Putamen (tissue), 1 donor: Measurements from ENCODE around the gene MKNK1.

ENCODE experiments used
- DNase-seq: peaks from one replicate; pipeline ENCODE4 v3.0.0-alpha.2; 2016; ENCODE audit warnings: low spot score

MKNK1 gene

GRCh38 chr1:46595127-46595526, 8.9 kb downstream of the MKNK1 start:
- no peak for DNase-seq

- no peak for DNase-seq
Observed at GRCh38 chr1:46594063-46594462, 10.0 kb downstream of the MKNK1 start.

GRCh38 chr1:46592823-46593222, 11.2 kb downstream of the MKNK1 start:
- no peak for DNase-seq

- DNase-seq, result no peak
Observed at GRCh38 chr1:46589529-46589928, 14.5 kb downstream of the MKNK1 start.

GRCh38 chr1:46587069-46587468, 17.0 kb downstream of the MKNK1 start:
- no peak for DNase-seq

- no peak for DNase-seq
Observed at GRCh38 chr1:46585312-46585938, 18.6 kb downstream of the MKNK1 start.

GRCh38 chr1:46583494-46583893, 20.6 kb downstream of the MKNK1 start:
- DNase-seq, result no peak

GRCh38 chr1:46582972-46583371, 21.1 kb downstream of the MKNK1 start:
- DNase-seq, result no peak

- DNase-seq, result no peak
Observed at GRCh38 chr1:46581681-46582455, 22.2 kb downstream of the MKNK1 start.

GRCh38 chr1:46580140-46580903, 23.7 kb downstream of the MKNK1 start:
- no peak for DNase-seq

- DNase-seq, result no peak
Observed at GRCh38 chr1:46577671-46578070, 26.4 kb downstream of the MKNK1 start.

- no peak for DNase-seq
Observed at GRCh38 chr1:46576596-46576995, 27.5 kb downstream of the MKNK1 start.

- no peak for DNase-seq
Observed at GRCh38 chr1:46575778-46576177, 28.3 kb downstream of the MKNK1 start.

GRCh38 chr1:46575300-46575699, 28.8 kb downstream of the MKNK1 start:
- DNase-seq, result no peak

GRCh38 chr1:46571691-46572225, 32.3 kb downstream of the MKNK1 start:
- no peak for DNase-seq

GRCh38 chr1:46569884-46570725, 34.0 kb downstream of the MKNK1 start:
- no peak for DNase-seq

- no peak for DNase-seq
Observed at GRCh38 chr1:46569116-46569515, 35.0 kb downstream of the MKNK1 start.

- DNase-seq, result no peak
Observed at GRCh38 chr1:46568461-46568891, 35.6 kb downstream of the MKNK1 start.

GRCh38 chr1:46563341-46563740, 40.7 kb downstream of the MKNK1 start:
- no peak for DNase-seq

- no peak for DNase-seq
Observed at GRCh38 chr1:46562498-46562897, 41.6 kb downstream of the MKNK1 start.

GRCh38 chr1:46558966-46559365, 45.1 kb downstream of the MKNK1 start:
- DNase-seq, result no peak
